ENCODE results near the gene RIPOR2. TPM values are rescaled to one million over a fixed set of nuclear protein-coding genes. Genes with fewer than 3 reads are reported as not detected.
"Not testable (repeated sequence)": the region's sequence is repeated elsewhere in the genome, so short reads cannot be mapped to it uniquely, and the experiment has no call there.

Gene RIPOR2
- polyA plus RNA-seq, 12 donors: 22.2 to 39.9 (median 29.9) TPM; not detected in 1

- DNase-seq: not testable (repeated sequence)
Measured at GRCh38 chr6:24926647-24927046, 9.1 kb downstream of the RIPOR2 start.

DNA sequence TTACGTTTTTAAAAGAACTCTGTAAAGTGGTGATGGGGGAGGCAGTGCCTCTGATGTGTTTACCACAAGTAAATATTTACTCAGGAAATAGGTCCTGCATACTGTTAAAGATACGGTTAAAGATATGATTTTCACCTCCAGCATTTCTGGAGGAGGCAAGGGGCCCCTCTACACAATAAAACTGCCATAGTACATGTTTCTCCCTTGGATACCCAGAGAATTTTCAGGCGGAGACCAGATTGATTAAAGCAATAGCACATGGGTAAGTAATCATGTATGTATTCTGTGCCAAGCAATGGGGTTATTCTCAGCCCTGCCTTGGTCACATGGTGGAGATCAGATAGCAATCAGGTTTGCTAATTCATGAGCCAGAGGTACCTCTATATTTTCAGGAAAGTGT, 9.6 kb downstream of the RIPOR2 start:
- DNase-seq: no peak

- no peak for DNase-seq
Measured at GRCh38 chr6:24925661-24926060, 10.1 kb downstream of the RIPOR2 start.

- DNase-seq: no peak
Measured at GRCh38 chr6:24924580-24925356, 11.0 kb downstream of the RIPOR2 start.

GRCh38 chr6:24923885-24924401, 11.8 kb downstream of the RIPOR2 start:
- DNase-seq: no peak

- no peak for DNase-seq
Measured at GRCh38 chr6:24922814-24923213, 12.9 kb downstream of the RIPOR2 start.

GRCh38 chr6:24922170-24922569, 13.6 kb downstream of the RIPOR2 start:
- no peak for DNase-seq

DNA sequence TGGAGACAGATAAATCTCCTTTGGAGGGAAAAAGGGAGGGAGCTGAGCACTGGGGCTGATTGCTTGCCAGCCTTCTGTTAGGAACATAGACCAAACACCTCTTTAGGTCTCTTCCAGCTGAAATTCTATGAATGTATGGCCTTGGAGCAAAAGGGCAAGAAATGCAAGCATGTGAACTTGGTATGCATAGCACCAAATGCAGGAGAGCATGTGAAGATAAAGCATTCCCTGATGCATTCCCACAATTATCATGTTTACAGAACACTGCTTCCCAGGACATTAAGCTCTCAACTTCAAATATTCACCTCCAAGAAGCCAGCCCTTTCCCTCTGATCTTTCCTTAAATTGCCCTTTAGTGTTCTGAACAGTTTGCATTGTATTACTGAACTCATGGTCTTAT, 15.6 kb downstream of the RIPOR2 start:
- DNase-seq: no peak

GRCh38 chr6:24919056-24919892, 16.5 kb downstream of the RIPOR2 start:
- DNase-seq: peak; percentile 79

DNA sequence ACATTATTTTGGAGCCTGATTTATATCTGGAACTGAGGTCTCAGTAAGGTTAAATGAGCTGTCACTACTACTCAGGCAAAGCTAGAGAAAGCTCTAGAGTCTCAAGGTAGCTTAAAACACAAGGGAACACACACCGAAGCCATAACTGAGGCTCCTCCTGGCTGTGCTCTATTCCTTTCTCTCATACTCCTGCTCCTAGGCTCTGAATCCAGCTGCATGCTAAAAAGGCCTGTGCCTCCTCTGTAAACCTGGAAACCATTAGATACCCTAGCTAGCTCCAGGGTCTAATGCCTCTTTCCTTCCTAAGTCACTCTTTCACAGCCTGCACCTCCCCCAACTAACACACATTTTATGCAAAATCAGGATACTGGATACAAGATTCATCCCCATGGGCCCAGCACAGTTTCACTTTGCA, 17.1 kb downstream of the RIPOR2 start:
- no peak for DNase-seq

DNA sequence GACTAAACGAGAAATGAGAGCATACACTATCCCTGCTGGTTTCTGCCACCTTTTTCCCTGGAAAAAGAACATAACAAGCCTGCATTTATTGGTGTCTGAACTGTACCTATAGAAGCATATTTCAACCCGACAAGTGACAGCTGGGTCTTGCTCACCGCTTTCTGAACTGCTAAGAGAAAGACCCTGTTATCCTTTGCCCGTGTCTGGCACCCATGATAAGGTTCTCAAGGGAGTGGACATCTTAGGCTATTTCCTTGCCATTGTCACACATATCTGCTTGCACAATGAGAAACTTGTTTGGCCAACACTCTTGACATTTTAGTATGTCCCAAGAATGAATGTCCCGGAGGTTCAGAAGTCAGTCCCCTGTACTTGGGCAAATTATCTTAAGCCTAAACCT, 19.3 kb downstream of the RIPOR2 start:
- DNase-seq: no peak

- DNase-seq: no peak
Measured at GRCh38 chr6:24915641-24916040, 20.1 kb downstream of the RIPOR2 start.

- DNase-seq: not testable (repeated sequence)
Measured at GRCh38 chr6:24914082-24914481, 21.7 kb downstream of the RIPOR2 start.

DNA sequence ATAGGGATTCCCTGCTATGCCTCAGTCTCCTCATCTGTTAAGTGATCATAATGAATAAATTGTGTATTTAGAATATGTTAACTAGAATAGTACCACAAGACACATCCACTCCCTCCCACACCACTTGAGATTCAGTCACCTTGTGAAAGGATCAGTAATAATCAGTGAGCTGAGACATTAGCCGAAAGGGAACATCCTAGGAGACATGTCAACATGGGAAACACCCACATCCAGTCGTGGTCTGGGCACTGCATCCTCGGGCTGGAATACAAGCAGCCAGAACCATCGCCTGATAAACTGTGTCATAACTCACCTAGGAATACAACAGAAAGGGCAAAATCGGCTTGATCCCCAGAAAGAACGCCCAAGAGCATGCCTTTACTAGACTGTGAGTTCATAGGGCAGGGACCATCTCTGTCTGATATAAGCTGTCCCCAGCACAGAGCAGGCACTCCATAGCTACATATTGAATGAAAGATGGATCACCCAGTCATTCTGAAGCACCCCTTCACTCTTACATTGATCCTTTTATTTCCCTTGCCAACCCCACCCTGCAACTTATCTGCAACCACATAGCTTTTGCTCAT, 23.9 kb downstream of the RIPOR2 start:
- no peak for DNase-seq

- peak; percentile 84 for DNase-seq
Measured at GRCh38 chr6:24910961-24911725, 24.6 kb downstream of the RIPOR2 start.

DNA sequence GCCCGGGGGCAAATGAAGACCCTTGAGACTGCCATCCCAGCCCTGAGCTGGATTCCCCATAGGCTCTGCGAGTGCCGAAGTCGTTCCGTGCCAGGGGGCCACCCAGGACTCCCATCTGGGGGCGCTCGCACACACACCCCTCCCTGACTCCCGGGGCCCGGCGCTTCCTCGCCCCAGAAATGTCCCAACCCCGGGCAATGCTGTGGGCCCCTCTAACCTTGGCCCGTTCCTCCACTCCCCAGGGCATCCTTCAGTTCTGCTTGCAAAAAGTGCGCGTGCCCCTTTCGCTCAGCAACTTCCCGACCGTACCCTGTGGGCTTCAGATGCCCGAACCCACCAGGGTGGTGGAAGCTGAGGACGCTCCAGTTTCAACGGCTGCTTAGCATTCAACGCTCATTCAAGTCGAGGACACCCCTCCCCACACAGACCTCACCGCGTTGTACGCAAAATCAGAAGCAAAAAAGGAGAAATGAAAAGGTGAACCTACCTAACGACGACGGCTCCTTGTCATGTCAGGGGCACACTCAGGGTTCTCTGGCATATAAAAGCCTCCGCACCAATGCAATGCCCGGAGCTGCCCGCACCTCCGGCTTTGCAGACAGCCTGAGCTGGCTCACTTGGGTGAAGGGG, 25.3 kb downstream of the RIPOR2 start:
- DNase-seq: no peak

DNA sequence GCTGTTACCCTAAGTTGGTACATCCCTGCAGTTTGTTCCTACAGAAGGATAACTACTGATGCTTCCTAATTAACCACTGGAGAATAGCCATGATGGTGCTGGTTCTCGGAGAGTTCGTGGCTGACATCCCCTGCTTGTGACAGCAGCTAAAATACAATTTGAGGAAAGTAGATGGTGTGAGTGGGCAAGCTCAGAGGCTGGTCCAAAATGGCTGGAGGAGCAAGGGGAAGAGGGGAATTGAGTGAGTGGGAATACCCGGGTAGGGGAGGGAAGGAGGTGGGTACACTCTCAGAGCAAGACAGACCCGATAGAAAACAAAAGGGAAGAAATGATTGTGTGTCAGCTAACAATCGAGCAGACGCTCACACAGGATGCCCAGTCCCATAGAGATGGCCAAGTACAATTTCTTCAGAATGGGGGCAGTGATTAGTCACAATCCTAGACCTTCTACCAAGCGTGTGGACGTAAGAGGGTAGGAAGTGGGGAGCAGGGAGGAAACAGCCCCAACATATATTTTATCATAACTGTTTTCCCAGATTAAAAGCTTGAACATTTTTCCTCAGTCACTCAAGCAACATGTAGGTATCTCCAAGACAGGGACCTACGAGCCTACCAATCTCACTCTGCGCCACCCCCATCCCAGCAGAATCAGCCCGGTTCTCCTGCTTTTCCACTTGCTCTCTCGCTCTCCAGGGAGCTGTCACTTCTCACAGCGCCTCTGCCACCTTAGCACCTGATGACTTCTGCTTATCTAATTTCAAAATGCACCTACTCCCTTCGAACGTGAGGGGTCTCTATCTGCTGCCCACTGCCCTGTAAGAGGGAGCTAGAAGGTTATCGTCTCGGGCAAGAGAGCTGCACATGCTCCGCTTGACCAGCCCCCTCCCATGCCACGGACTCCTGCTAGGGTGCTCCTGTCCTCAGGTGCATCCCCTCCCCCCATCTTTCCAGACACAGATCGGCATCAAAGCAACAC, 26.2 kb downstream of the RIPOR2 start:
- no peak for DNase-seq

GRCh38 chr6:24908650-24909035, 27.1 kb downstream of the RIPOR2 start:
- no peak for DNase-seq

- no peak for DNase-seq
Measured at GRCh38 chr6:24907919-24908649, 27.7 kb downstream of the RIPOR2 start.
